Smooth muscle cell of the brain vasculature (primary cell): ENCODE data around the gene PTPN14.

Experiments used
- DNase-seq: peaks from one replicate; pipeline ENCODE4 v3.0.0-alpha.2; 2012; ENCODE audit warnings: low read depth, low spot score

The PTPN14 gene

GRCh38 chr1:214476229-214476985 is 75.0 kb downstream of the PTPN14 start:
- DNase-seq: no peak

GRCh38 chr1:214475746-214476145 is 75.7 kb downstream of the PTPN14 start:
- no peak for DNase-seq

GRCh38 chr1:214475331-214475730 is 76.1 kb downstream of the PTPN14 start:
- no peak for DNase-seq

- DNase-seq: no peak
These were observed 76.9 kb downstream of the PTPN14 start for GRCh38 chr1:214474467-214474866.

- no peak for DNase-seq
These were observed 77.5 kb downstream of the PTPN14 start for GRCh38 chr1:214473862-214474261.

- DNase-seq: no peak
These were observed 78.0 kb downstream of the PTPN14 start for GRCh38 chr1:214473387-214473786.

GRCh38 chr1:214472364-214472763 is 79.0 kb downstream of the PTPN14 start:
- DNase-seq: no peak

- DNase-seq: no peak
These were observed 79.9 kb downstream of the PTPN14 start for GRCh38 chr1:214471458-214471857.

GRCh38 chr1:214470132-214470531 is 81.3 kb downstream of the PTPN14 start:
- DNase-seq: no peak

- no peak for DNase-seq
These were observed 82.1 kb downstream of the PTPN14 start for GRCh38 chr1:214469290-214469689.

GRCh38 chr1:214467078-214467585 is 84.3 kb downstream of the PTPN14 start:
- DNase-seq: no peak

- no peak for DNase-seq
These were observed 84.9 kb downstream of the PTPN14 start for GRCh38 chr1:214466403-214467077.

GRCh38 chr1:214464445-214465287 is 86.7 kb downstream of the PTPN14 start:
- no peak for DNase-seq

- DNase-seq: no peak
These were observed 87.8 kb downstream of the PTPN14 start for GRCh38 chr1:214463596-214463995.

- no peak for DNase-seq
These were observed 88.5 kb downstream of the PTPN14 start for GRCh38 chr1:214462882-214463281.

- no peak for DNase-seq
These were observed 90.1 kb downstream of the PTPN14 start for GRCh38 chr1:214461305-214461704.

- DNase-seq: no peak
These were observed 91.0 kb downstream of the PTPN14 start for GRCh38 chr1:214460304-214460916.

- DNase-seq: no peak
These were observed 91.5 kb downstream of the PTPN14 start for GRCh38 chr1:214459895-214460294.

- no peak for DNase-seq
These were observed 92.9 kb downstream of the PTPN14 start for GRCh38 chr1:214458541-214458940.

GRCh38 chr1:214455971-214456867 is 95.2 kb downstream of the PTPN14 start:
- no peak for DNase-seq

- no peak for DNase-seq
These were observed 95.9 kb downstream of the PTPN14 start for GRCh38 chr1:214455479-214455878.
